Endothelial cell (in vitro differentiated cells): ENCODE measurements around the gene KCNQ2. TPM values are rescaled to one million over a fixed set of nuclear protein-coding genes. Genes with fewer than 3 reads are reported as not detected.

Source experiments
- DNase-seq: peaks from one replicate; pipeline ENCODE4 v3.0.0; 2021; ENCODE audit warnings: low spot score
- H3K27ac Mint-ChIP-seq: one replicate; pipeline ENCODE4 v1.8.0; 2021; ENCODE audit warnings: mixed read lengths, inconsistent platforms; ENCODE audit not compliant: unreplicated experiment
- H3K27me3 Mint-ChIP-seq: one replicate; pipeline ENCODE4 v1.8.0; 2021; ENCODE audit warnings: mild to moderate bottlenecking, moderate library complexity, mixed read lengths, inconsistent platforms; ENCODE audit not compliant: unreplicated experiment
- H3K36me3 Mint-ChIP-seq: one replicate; pipeline ENCODE4 v1.8.0; 2021; ENCODE audit warnings: mild to moderate bottlenecking, low read depth, mixed read lengths, inconsistent platforms; ENCODE audit not compliant: unreplicated experiment
- H3K4me1 Mint-ChIP-seq: one replicate; pipeline ENCODE4 v1.8.0; 2021; ENCODE audit warnings: mild to moderate bottlenecking, mixed read lengths, inconsistent platforms; ENCODE audit not compliant: unreplicated experiment
- H3K4me3 Mint-ChIP-seq: one replicate; pipeline ENCODE4 v1.8.0; 2021; ENCODE audit warnings: mild to moderate bottlenecking, mixed read lengths, inconsistent platforms; ENCODE audit not compliant: unreplicated experiment
- H3K9me3 Mint-ChIP-seq: one replicate; pipeline ENCODE4 v1.8.0; 2021; ENCODE audit warnings: mixed read lengths, inconsistent platforms; ENCODE audit not compliant: unreplicated experiment
- total RNA-seq: library from RNA; stranded (reverse); fragmentation: NEBNext Ultra II Directional; extraction: Animal tissue kit (Norgen Biotek cat#: 25700); gene quantifications from one replicate; pipeline ENCODE4 v1.2.1, GENCODE V29; 2021; ENCODE audit not compliant: unreplicated experiment
- TF ChIP-seq, protein P1 (sequence below): fragments of 200-600 bp; sonication (generic); IDR thresholded peaks from one replicate; pipeline ENCODE4 v1.5.0; 2021; ENCODE audit warnings: antibody characterized with exemption; ENCODE audit not compliant: unreplicated experiment

The KCNQ2 gene
- total RNA-seq, 1 donor from 2014 or later: 3.2 TPM

- DNase-seq: no peak
- Mint-ChIP-seq H3K4me1 (no peaks in the 10 kb centered on the region), H3K27ac (no peak overlapping the region), H3K36me3 (peaks cover 7% of the 10 kb centered on the region), H3K27me3 (no peaks in the 10 kb centered on the region), H3K4me3 (no peak overlapping the region), H3K9me3 (no peaks in the 10 kb centered on the region)
- TF ChIP-seq, protein P1, sequence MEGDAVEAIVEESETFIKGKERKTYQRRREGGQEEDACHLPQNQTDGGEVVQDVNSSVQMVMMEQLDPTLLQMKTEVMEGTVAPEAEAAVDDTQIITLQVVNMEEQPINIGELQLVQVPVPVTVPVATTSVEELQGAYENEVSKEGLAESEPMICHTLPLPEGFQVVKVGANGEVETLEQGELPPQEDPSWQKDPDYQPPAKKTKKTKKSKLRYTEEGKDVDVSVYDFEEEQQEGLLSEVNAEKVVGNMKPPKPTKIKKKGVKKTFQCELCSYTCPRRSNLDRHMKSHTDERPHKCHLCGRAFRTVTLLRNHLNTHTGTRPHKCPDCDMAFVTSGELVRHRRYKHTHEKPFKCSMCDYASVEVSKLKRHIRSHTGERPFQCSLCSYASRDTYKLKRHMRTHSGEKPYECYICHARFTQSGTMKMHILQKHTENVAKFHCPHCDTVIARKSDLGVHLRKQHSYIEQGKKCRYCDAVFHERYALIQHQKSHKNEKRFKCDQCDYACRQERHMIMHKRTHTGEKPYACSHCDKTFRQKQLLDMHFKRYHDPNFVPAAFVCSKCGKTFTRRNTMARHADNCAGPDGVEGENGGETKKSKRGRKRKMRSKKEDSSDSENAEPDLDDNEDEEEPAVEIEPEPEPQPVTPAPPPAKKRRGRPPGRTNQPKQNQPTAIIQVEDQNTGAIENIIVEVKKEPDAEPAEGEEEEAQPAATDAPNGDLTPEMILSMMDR: no peak
Observed at GRCh38 chr20:63443606-63444395, 28.7 kb downstream of the KCNQ2 start.

GRCh38 chr20:63442100-63442493, 30.4 kb downstream of the KCNQ2 start:
- peak; percentile 77 for DNase-seq
- no peak overlapping the region for H3K4me3 Mint-ChIP-seq
- no peaks in the 10 kb centered on the region for H3K27me3 Mint-ChIP-seq
- H3K27ac Mint-ChIP-seq: no peak overlapping the region
- no peaks in the 10 kb centered on the region for H3K9me3 Mint-ChIP-seq
- peaks cover 7% of the 10 kb centered on the region for H3K36me3 Mint-ChIP-seq
- no peaks in the 10 kb centered on the region for H3K4me1 Mint-ChIP-seq
- TF ChIP-seq, protein P1: peak; percentile 33

GRCh38 chr20:63441136-63442099, 31.0 kb downstream of the KCNQ2 start:
- TF ChIP-seq, protein P1: no peak
- Mint-ChIP-seq H3K9me3 (no peaks in the 10 kb centered on the region), H3K4me3 (no peak overlapping the region), H3K36me3 (peaks cover 7% of the 10 kb centered on the region), H3K27ac (no peak overlapping the region), H3K27me3 (no peaks in the 10 kb centered on the region), H3K4me1 (no peaks in the 10 kb centered on the region)
- DNase-seq: no peak

DNA sequence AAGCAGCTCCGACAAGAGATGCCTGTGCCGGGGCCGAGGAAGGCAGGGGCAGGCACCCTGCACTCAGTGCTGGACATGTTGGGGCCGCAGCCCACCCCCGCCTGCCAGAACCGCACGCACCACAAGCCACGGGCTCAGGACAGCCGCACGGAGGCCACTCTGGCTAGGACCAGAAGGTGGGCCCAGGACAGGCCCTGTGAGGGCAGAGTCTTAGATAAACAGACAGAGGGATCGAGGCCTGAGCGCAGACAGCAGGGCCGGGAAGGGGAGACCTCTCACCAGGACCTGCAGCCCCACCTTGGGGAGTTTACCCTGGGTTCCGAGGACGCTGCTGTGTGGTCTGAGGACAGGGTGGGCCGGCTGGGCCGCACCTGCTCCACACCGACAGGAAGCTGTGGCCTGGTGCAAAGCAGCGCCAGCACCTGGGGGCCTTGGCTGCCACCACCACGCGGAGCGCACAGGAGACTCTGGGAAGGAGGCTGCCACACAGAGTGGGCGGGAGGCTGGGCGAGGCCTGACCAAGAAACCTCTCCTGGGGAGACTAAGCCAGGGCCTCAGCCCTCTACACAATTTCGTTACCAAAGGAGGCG, 32.0 kb downstream of the KCNQ2 start:
- H3K4me3 Mint-ChIP-seq: no peak overlapping the region
- H3K27ac Mint-ChIP-seq: no peak overlapping the region
- H3K27me3 Mint-ChIP-seq: no peaks in the 10 kb centered on the region

More for the DNA sequence above, 32.0 kb downstream of the KCNQ2 start:
- Mint-ChIP-seq H3K4me1 (no peaks in the 10 kb centered on the region), H3K36me3 (peaks cover 7% of the 10 kb centered on the region), H3K9me3 (no peaks in the 10 kb centered on the region)
- no peak for DNase-seq
- TF ChIP-seq, protein P1: no peak
